Measurements from ENCODE around the gene MOB3B. TPM values are rescaled to one million over a fixed set of nuclear protein-coding genes. Genes with fewer than 3 reads are reported as not detected.

MOB3B gene
- total RNA-seq, 4 donors from 2014 or later = 9.8 to 17.6 (median 14.6) TPM

GRCh38 chr9:27358007-27358406 lies 171.6 kb downstream of the MOB3B start:
- Histone ChIP-seq H3K4me3 (replicated peaks in 1 of 3) (no peak overlapping the region), H3K27me3 (no peaks in the 10 kb centered on the region), H3K36me3 (no peaks in the 10 kb centered on the region), H3K27ac (no peak overlapping the region), H3K4me1 (peaks cover 0 to 4% of the 10 kb centered on the region in 2 donors), H3K9me3 (no peaks in the 10 kb centered on the region)
- TF ChIP-seq CTCF (IDR thresholded peaks at IDR 0.05) = no peak
- TF ChIP-seq POLR2A (IDR thresholded peaks at IDR 0.05) = no peak
- intact Hi-C loops (cut with DNase I) = no loop called here
- DNase-seq = no peak

GRCh38 chr9:27356446-27356845 lies 173.2 kb downstream of the MOB3B start:
- no peak for TF ChIP-seq POLR2A (IDR thresholded peaks at IDR 0.05)
- no peak for TF ChIP-seq CTCF (IDR thresholded peaks at IDR 0.05)
- Histone ChIP-seq H3K27ac (no peak overlapping the region), H3K27me3 (no peaks in the 10 kb centered on the region), H3K4me3 (replicated peaks in 1 of 3) (no peak overlapping the region), H3K4me1 (peaks cover 0 to 4% of the 10 kb centered on the region in 2 donors), H3K9me3 (no peaks in the 10 kb centered on the region), H3K36me3 (no peaks in the 10 kb centered on the region)
- intact Hi-C loops (cut with DNase I) = no loop called here
- DNase-seq = no peak
- WGBS, 2 donors = 91 to 93% methylated on average over 2 of the region's 2 CpGs

- H3K9me3 ChIP-seq = no peaks in the 10 kb centered on the region
- TF ChIP-seq POLR2A (IDR thresholded peaks at IDR 0.05) (no peak), CTCF (IDR thresholded peaks at IDR 0.05) (no peak)
- H3K36me3 ChIP-seq = no peaks in the 10 kb centered on the region
- no peak for DNase-seq
- H3K27me3 ChIP-seq = no peaks in the 10 kb centered on the region
- peaks cover 0 to 4% of the 10 kb centered on the region in 2 donors for H3K4me1 ChIP-seq
- H3K27ac ChIP-seq = no peak overlapping the region
- 87 to 89% methylated on average over 3 of the region's 3 CpGs for WGBS, 2 donors
- H3K4me3 ChIP-seq (replicated peaks in 1 of 3) = no peak overlapping the region
- intact Hi-C loops (cut with DNase I) = no loop called here
These were observed 174.4 kb downstream of the MOB3B start for GRCh38 chr9:27355166-27355565.

- Histone ChIP-seq H3K36me3 (no peaks in the 10 kb centered on the region), H3K4me1 (peaks cover 0 to 4% of the 10 kb centered on the region in 2 donors), H3K9me3 (no peaks in the 10 kb centered on the region), H3K27ac (no peak overlapping the region), H3K4me3 (replicated peaks in 1 of 3) (no peak overlapping the region), H3K27me3 (no peaks in the 10 kb centered on the region)
- 79 to 80% methylated on average over 5 of the region's 5 CpGs for WGBS, 2 donors
- intact Hi-C loops (cut with DNase I) = no loop called here
- no peak for DNase-seq
- TF ChIP-seq POLR2A (IDR thresholded peaks at IDR 0.05) (no peak), CTCF (IDR thresholded peaks at IDR 0.05) (no peak)
These were observed 176.0 kb downstream of the MOB3B start for GRCh38 chr9:27353474-27354229.

- intact Hi-C loops (cut with DNase I) = no loop called here
- 82 to 87% methylated on average over 4 of the region's 4 CpGs for WGBS, 2 donors
- Histone ChIP-seq H3K27ac (no peak overlapping the region), H3K27me3 (no peaks in the 10 kb centered on the region), H3K4me1 (peaks cover 0 to 4% of the 10 kb centered on the region in 2 donors), H3K4me3 (replicated peaks in 1 of 3) (no peak overlapping the region), H3K9me3 (no peaks in the 10 kb centered on the region), H3K36me3 (no peaks in the 10 kb centered on the region)
- DNase-seq = no peak
- TF ChIP-seq CTCF (IDR thresholded peaks at IDR 0.05) = no peak
- TF ChIP-seq POLR2A (IDR thresholded peaks at IDR 0.05) = no peak
These were observed 176.5 kb downstream of the MOB3B start for GRCh38 chr9:27353166-27353473.
